HepG2 (cell line): Measurements from ENCODE around the gene DLL4. TPM values are rescaled to one million over a fixed set of nuclear protein-coding genes. Genes with fewer than 3 reads are reported as not detected.
A peak's percentile ranks its signal among the peaks of the same experiment; 100 is the strongest.

Source experiments
- CEBPG ChIP-seq: IDR thresholded peaks from 2 replicates; pipeline ENCODE4 v1.6.1; 2016
- GLI4 ChIP-seq: sonication (generic); formaldehyde crosslinking; IDR thresholded peaks from 2 replicates; pipeline ENCODE4 v1.5.1; 2020; ENCODE audit warnings: missing genetic modification reagents, mild to moderate bottlenecking, moderate library complexity, borderline replicate concordance
- HNF1B ChIP-seq: sonication (generic); formaldehyde crosslinking; IDR thresholded peaks from 2 replicates; pipeline ENCODE4 v1.5.1; 2020; ENCODE audit warnings: mild to moderate bottlenecking, moderate library complexity, missing genetic modification reagents
- HOXD1 ChIP-seq: sonication (generic); formaldehyde crosslinking; IDR thresholded peaks from 2 replicates; pipeline ENCODE4 v1.5.0; 2020; ENCODE audit warnings: missing genetic modification reagents
- MIER2 ChIP-seq: IDR thresholded peaks from 2 replicates; pipeline ENCODE4 v1.6.1; 2016; ENCODE audit warnings: missing biosample characterization, missing genetic modification reagents
- MTA3 ChIP-seq: sonication (generic); formaldehyde crosslinking; IDR thresholded peaks from 2 replicates; pipeline ENCODE4 v1.4.0; 2020; ENCODE audit warnings: missing genetic modification reagents
- PRDM10 ChIP-seq: sonication (generic); formaldehyde crosslinking; IDR thresholded peaks from 2 replicates; pipeline ENCODE4 v1.4.0; 2020; ENCODE audit warnings: low read depth, missing genetic modification reagents
- PRMT3 ChIP-seq: sonication (generic); formaldehyde crosslinking; IDR thresholded peaks from 2 replicates; pipeline ENCODE4 v1.8.1; 2022; ENCODE audit warnings: low read depth, mild to moderate bottlenecking, moderate library complexity, missing genetic modification reagents, borderline replicate concordance
- RCOR2 ChIP-seq: IDR thresholded peaks from 2 replicates; pipeline ENCODE4 v1.6.1; 2016; ENCODE audit warnings: missing biosample characterization, missing genetic modification reagents
- SCMH1 ChIP-seq: sonication (generic); formaldehyde crosslinking; IDR thresholded peaks from 2 replicates; pipeline ENCODE4 v1.9.0; 2021; ENCODE audit warnings: missing genetic modification reagents, mild to moderate bottlenecking, borderline replicate concordance
- SUZ12 ChIP-seq: fragments of 150-350 bp; IDR thresholded peaks from 2 replicates; pipeline ENCODE4 v1.6.1; 2014; ENCODE audit warnings: low read depth, low read length
- TBL1XR1 ChIP-seq: fragments of 150-350 bp; IDR thresholded peaks from 2 replicates; pipeline ENCODE4 v1.6.1; 2014; ENCODE audit warnings: borderline replicate concordance, low read length; ENCODE audit not compliant: partially characterized antibody
- THAP7 ChIP-seq: sonication (generic); formaldehyde crosslinking; IDR thresholded peaks from 2 replicates; pipeline ENCODE4 v1.8.1; 2023; ENCODE audit warnings: mild to moderate bottlenecking, missing genetic modification reagents
- ZBTB20 ChIP-seq: sonication (generic); formaldehyde crosslinking; IDR thresholded peaks from 2 replicates; pipeline ENCODE4 v1.8.1; 2023; ENCODE audit warnings: missing genetic modification reagents, low read depth, mild to moderate bottlenecking, borderline replicate concordance
- ZMAT3 ChIP-seq: sonication (generic); formaldehyde crosslinking; conservative IDR thresholded peaks from 2 replicates; pipeline ENCODE4 v1.7.0; 2021; ENCODE audit warnings: missing genetic modification reagents
- ZNF121 ChIP-seq: sonication (generic); formaldehyde crosslinking; IDR thresholded peaks from 2 replicates; pipeline ENCODE4 v1.5.0; 2020; ENCODE audit warnings: mild to moderate bottlenecking, missing genetic modification reagents
- ZNF580 ChIP-seq: IDR thresholded peaks from 2 replicates; pipeline ENCODE4 v1.6.1; 2016; ENCODE audit warnings: low read depth, borderline replicate concordance
- ZNF629 ChIP-seq: sonication (generic); formaldehyde crosslinking; conservative IDR thresholded peaks from 2 replicates; pipeline ENCODE4 v1.5.0; 2020; ENCODE audit warnings: missing genetic modification reagents
- ZNF770 ChIP-seq: sonication (generic); formaldehyde crosslinking; IDR thresholded peaks from 2 replicates; pipeline ENCODE4 v1.5.0; 2020; ENCODE audit warnings: mild to moderate bottlenecking, missing genetic modification reagents
- ZNF780A ChIP-seq: sonication (generic); formaldehyde crosslinking; IDR thresholded peaks from 2 replicates; pipeline ENCODE4 v1.8.0; 2022; ENCODE audit warnings: mild to moderate bottlenecking, missing genetic modification reagents, moderate library complexity
- ZNF891 ChIP-seq: sonication (generic); formaldehyde crosslinking; IDR thresholded peaks from 2 replicates; pipeline ENCODE4 v1.5.0; 2020; ENCODE audit warnings: mild to moderate bottlenecking, missing genetic modification reagents
- ZSCAN22 ChIP-seq: sonication (generic); formaldehyde crosslinking; IDR thresholded peaks from 2 replicates; pipeline ENCODE4 v1.4.0; 2020; ENCODE audit warnings: mild to moderate bottlenecking, missing genetic modification reagents
- polyA plus RNA-seq, 8 experiments: library from polyadenylated mRNA; depleted of rRNA in 3 of 8; stranded (reverse) in 7 of 8; unstranded in 1 of 8; fragments of >200 nt; fragmentation: Illumina TruSeq in 4 of 8; extraction: Trizol in 4 of 8; gene quantifications; 2 replicates each; pipeline versions ENCODE4 v1.2.1 to v1.2.3, GENCODE V29; 2011 to 2016; ENCODE audit warnings: low read depth in 4 of 8, missing spikeins in 1 of 8, mixed read lengths in 1 of 8; ENCODE audit not compliant: insufficient read depth in 1 of 8
- total RNA-seq, 5 experiments: library from RNA; depleted of rRNA; stranded (reverse); fragments of >200 nt; fragmentation: Illumina TruSeq; extraction: Trizol; gene quantifications; 2 replicates each; pipeline ENCODE4 v1.2.3, GENCODE V29; 2016; ENCODE audit warnings: low read depth in 1 of 5

Gene DLL4
- total and polyA plus RNA-seq, 2 of the 13 experiments (the other 11 are each of a cell fraction or from before 2014, with no cell fraction given): 0.20 to 0.25 TPM

DNA sequence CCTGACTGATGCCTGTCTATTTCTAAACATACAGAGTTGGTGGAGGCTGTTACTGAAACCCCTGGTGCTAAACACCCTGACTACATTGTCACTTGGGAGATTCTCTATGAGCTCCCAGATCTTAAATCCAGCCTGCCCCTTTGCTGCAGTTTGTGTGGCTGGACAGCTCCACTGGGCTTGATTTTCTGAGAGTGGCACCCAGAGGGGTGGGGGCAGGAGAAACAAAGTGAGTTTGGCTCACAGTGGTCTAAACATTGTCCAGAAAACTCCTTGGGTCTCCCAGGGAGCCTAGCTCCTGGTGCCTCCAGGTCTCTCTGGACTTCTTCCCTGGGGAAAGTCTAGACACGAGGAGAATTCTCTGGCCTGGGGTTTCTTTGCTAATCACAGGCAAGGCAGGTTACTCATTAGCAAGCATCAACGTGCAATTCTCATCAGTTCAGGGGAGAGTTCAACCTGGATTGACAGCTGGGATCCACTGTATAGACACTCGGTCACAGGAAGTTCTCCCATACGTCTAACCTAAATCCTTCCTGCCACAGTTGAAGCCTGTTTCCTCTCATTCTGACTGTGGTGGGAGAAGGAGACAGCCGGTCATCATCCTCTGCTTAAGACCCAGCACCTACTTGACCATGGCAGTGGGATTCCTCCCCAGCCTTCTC, 7.1 kb upstream of the DLL4 start (continued):
- TF ChIP-seq ZNF629 (CRISPR knock-in tag): no peak
- TF ChIP-seq GLI4 (CRISPR knock-in tag): no peak
- no peak for TF ChIP-seq ZNF891 (CRISPR knock-in tag)
- TF ChIP-seq RCOR2 (CRISPR knock-in tag): peak; percentile 75; the same call in 1 of the 2 replicates
- TF ChIP-seq ZNF770: no peak
- no peak for TF ChIP-seq ZSCAN22 (CRISPR knock-in tag)
- TF ChIP-seq SUZ12: no peak
- no peak for TF ChIP-seq HNF1B (CRISPR knock-in tag)
- TF ChIP-seq ZNF580 (CRISPR knock-in tag): no peak
- TF ChIP-seq PRDM10 (CRISPR knock-in tag): no peak
- TF ChIP-seq TBL1XR1: no peak
- peak; percentile 58; the same call in 1 of the 2 replicates for TF ChIP-seq MIER2 (CRISPR knock-in tag)
- no peak for TF ChIP-seq ZBTB20
- TF ChIP-seq MTA3: no peak
- TF ChIP-seq SCMH1 (CRISPR knock-in tag): no peak
- TF ChIP-seq PRMT3 (CRISPR knock-in tag): no peak
- TF ChIP-seq HOXD1 (CRISPR knock-in tag): no peak
- no peak for TF ChIP-seq CEBPG (CRISPR knock-in tag)
- TF ChIP-seq ZNF121 (CRISPR knock-in tag): no peak
- TF ChIP-seq ZMAT3: 0 out of 2 replicates have a peak, but pooled peaks have one; percentile 38
- TF ChIP-seq ZNF780A (CRISPR knock-in tag): no peak
- 0 out of 2 replicates have a peak, but pooled peaks have one; percentile 37 for TF ChIP-seq THAP7
